GM18867 (cell line): ENCODE measurements around the gene CRYAA.
A peak's percentile ranks its signal among the peaks of the same experiment; 100 is the strongest.
"Not testable (repeated sequence)": the region's sequence is repeated elsewhere in the genome, so short reads cannot be mapped to it uniquely, and the experiment has no call there.

ENCODE experiments used
- ATAC-seq: cut with Tn5 transposase; IDR thresholded peaks from one replicate; pipeline ENCODE4 v1.9.1; 2021; ENCODE audit warnings: mild to moderate bottlenecking, moderate library complexity; ENCODE audit not compliant: unreplicated experiment

CRYAA gene

GRCh38 chr21:43176621-43177020 lies 7.8 kb downstream of the CRYAA start:
- ATAC-seq: peak; percentile 55

DNA sequence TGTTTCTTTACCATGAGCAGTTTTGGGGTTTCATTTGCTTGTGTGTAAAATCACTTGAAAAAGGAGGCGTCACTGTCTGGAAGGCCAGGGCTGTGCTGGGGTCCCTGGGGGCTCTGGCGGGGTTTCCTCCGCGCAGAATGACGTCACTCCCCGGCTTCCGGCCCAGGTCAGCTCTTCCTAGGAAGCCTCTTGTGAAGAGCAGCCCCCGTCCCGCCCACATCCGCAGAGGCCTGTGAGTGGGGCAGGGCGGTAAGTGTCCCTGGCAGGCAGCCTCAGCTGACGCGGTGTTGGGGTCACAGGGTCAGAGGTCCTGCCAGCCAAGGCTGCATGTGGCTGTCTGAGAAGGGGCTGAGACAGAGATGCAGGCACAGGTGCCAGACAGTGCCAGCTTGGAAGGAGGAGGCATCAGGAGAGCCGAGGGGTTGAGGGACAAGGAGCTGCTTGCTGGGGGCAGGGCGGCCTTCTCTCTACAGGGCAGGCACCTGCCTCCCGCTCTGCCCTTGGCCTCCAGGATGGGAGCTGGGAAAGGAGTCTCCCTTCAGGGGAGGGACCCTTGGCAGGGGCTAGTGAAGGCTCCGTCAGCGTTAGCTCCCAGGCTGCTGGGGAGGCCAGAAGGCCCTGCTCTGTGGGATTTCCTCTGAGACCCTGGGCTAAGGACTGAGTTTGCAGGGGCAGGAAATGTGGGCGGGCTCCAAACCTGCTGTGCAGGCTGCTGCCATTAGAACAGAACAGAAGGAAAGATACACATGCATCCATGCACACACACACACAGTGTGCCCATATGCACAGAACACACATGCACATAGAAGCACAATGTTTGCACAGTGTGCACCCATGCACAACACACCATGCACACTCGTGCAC lies 8.5 kb downstream of the CRYAA start:
- ATAC-seq: peak; percentile 61

DNA sequence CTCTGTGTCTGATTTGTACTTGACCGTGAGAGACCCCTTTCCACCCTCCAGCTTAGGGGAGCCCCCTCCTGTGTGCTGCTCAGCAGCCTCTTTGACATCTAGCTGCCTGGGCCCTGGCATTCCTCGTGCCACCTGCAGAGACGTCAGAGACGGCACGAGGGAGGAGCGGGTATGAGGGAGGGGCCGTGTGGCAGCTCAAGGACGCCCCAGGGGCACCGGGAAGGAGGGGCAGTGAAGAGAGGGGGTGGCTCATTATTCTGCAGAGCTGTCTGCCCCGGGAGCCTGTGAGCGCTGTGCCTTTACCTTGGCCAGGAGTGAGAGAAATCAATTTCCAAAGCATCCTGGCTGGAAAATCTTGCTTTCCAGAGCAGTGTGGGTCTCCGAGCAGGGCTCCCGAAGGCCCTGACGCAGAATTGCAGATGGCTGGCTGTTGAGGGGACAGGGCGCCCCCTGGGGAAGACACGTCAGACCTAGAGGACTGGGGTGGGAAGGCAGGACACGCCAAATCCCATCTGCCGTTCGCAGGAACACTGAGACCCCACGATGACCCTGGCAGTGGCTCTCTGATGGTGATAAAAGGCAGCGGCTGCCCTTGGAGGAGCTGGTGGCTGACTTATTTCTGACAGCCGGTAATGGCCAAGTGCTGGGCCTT lies 9.5 kb downstream of the CRYAA start:
- ATAC-seq: not testable (repeated sequence)

DNA sequence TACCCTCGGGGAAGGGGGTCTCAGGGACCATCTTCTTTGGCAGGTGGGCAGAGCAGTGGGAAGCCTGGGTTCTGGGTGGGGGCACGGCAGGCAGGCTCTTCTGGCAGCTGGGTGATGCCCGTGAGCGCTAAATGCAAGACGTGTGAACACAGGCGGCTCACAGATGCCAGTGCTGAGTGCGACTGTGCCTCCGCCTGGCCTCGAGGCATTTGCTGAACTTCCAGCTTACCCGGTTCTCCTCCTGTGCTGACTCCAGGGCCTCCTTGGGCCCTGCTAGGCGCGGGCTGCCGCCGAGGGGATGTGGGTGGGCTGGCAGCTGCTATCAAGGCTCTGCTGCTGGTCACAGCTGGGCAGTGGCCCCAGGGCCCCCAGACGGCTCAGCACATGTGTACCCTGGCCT lies 12.2 kb downstream of the CRYAA start:
- not testable (repeated sequence) for ATAC-seq

GRCh38 chr21:43187268-43187667 lies 18.5 kb downstream of the CRYAA start:
- not testable (repeated sequence) for ATAC-seq

DNA sequence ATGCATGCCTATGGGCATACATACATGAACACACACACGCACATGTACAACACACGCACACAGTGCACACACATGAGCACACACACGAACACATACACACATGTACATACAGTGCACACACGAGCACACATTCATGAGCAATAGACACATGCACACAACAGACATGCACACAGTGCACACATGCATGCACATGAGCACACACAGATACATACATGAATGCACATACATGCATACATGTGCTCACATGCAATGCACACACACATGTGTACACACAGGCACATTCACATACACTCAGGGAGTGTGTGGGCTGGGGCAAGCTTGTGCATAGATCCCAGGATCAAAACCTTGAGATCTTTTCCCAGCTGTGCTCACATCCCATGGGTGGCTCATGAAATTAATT lies 18.9 kb downstream of the CRYAA start:
- ATAC-seq: no peak

DNA sequence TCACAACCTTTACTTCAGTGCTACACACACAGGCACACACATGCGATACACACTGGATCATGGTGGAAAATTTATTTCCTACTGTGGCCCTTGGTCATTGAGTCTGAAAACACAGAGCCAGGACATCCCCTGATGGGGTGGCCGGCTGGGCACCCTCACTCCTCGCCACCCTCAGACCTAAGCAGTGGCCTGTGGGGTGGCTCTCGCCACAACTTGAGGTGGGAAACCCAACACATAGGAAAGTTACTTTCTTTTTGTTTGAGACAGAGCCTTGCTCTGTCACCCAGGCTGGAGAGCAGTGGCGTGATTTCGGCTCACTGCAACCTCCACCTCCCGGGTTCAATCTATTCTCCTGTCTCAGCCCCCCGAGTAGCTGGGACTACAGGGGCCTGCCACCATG lies 19.4 kb downstream of the CRYAA start:
- no peak for ATAC-seq

DNA sequence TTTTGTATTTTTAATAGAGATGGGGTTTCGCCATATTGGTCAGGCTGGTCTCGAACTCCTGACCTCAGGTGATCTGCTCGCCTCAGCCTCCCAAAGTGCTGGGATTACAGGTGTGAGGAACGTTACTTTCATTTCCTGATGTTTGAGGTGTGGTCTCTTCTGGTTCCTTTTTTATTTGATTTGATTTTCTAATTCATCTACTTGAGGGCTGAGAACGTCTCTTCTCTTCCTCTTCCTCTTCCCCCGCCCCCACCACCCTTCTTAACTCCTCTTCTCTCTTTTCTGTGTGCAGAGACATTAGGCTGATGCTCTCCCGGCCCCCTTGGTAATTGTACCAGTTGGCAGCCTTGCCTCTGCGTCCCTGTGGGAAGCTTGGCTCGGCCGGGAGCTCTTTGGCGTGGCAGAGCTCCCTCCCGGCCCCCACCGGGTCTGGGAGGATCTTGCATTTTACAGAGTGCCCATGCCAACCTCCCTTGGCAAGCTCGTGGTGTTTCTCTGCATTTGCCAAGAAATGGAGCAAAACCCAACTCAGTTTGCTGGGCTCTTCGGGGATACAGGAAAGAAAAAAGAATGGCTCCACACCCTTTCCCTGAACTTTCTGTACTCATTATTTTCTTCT lies 19.9 kb downstream of the CRYAA start:
- no peak for ATAC-seq

GRCh38 chr21:43189936-43190335 lies 21.1 kb downstream of the CRYAA start:
- no peak for ATAC-seq

GRCh38 chr21:43190544-43190943 lies 21.7 kb downstream of the CRYAA start:
- ATAC-seq: no peak

- ATAC-seq: no peak
These were observed 22.1 kb downstream of the CRYAA start for GRCh38 chr21:43190951-43191350.

DNA sequence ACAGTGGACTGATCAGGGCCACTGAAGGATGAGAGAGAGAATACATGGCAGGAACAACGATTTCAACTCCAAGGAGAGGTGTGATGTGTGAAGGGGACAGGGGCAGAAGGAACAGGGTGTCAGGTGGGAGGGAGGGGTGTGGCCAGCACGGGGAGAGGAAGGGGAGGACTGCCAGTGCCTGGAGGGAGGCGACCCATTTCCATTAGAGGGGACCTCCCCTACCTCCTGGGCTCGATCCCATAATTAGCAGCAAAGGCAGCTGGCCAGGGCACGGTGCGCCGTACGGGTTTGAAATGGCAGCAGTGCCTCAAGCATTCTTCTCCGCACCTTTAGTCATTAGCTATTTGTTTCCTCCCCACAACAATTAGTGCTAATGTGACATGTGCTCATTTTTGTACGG lies 22.7 kb downstream of the CRYAA start:
- no peak for ATAC-seq

DNA sequence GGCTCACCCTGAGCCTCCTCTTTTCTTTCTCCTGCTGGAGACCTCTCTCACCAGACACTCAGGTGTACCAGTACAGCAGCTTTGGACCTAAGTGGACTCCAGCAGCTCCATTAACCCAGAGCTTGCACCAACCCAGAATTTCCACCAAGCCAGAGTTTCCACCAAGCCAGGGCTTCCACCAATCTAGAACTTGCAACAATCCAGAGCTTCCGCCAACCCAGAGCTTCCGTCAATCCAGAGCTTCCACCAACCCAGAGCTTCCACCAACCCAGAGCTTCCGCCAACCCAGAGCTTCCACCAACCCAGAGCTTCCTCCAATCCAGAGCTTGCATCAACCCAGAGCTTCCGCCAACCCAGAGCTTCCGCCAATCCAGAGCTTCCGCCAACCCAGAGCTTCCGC lies 23.2 kb downstream of the CRYAA start:
- no peak for ATAC-seq

DNA sequence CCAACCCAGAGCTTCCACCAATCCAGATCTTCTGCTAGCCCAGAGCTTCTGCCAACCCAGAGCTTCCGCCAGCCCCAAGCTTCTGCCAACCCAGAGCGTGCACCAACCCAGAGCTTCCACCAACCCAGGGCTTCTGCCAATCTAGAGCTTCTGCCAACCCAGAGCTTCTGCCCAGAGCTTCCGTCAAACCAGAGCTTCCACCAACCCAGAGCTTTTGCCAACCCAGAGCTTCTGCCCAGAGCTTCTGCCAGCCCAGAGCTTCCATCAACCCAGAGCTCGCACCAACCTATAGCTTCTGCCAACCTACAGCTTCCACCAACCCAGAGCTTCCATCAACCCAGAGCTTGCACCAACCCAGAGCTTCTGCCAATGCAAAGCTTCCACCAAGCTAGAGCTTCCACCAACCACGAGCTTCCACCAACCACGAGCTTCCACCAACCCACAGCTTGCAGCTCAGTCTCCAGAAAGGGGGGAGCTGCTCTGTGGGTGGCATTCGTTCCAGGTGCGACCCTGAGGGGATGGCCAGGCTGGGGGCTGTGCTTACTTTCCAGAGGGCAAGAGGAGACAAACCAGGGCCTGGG lies 23.8 kb downstream of the CRYAA start:
- ATAC-seq: no peak

GRCh38 chr21:43193088-43193650 lies 24.4 kb downstream of the CRYAA start:
- ATAC-seq: no peak

GRCh38 chr21:43193651-43194302 lies 25.0 kb downstream of the CRYAA start:
- ATAC-seq: no peak

- ATAC-seq: no peak
These were observed 25.7 kb downstream of the CRYAA start for GRCh38 chr21:43194303-43195120.

- no peak for ATAC-seq
These were observed 26.6 kb downstream of the CRYAA start for GRCh38 chr21:43195121-43196021.

GRCh38 chr21:43196826-43197225 lies 28.0 kb downstream of the CRYAA start:
- ATAC-seq: no peak
